ENCODE measurements around the gene TUBB4A. TPM values are rescaled to one million over a fixed set of nuclear protein-coding genes. Genes with fewer than 3 reads are reported as not detected.

Gene TUBB4A
- total RNA-seq, 1 donor from 2014 or later, result 47.8 TPM

GRCh38 chr19:6455924-6456323 is 46.2 kb downstream of the TUBB4A start:
- DNase-seq (ENCODE audit: low spot score) (no peak), ATAC-seq (no peak)
- intact Hi-C loops (cut with DNase I), result loop anchor here (2.0 kb wide), 1 partner anchor 29 kb away; no protein-coding TSS in a partner anchor

- DNase-seq (ENCODE audit: low spot score), result no peak
- no peak for ATAC-seq
- intact Hi-C loops (cut with DNase I), result no loop called here
These were observed 48.1 kb downstream of the TUBB4A start for GRCh38 chr19:6453951-6454565.

GRCh38 chr19:6452899-6453298 is 49.2 kb downstream of the TUBB4A start:
- intact Hi-C loops (cut with DNase I), result no loop called here
- DNase-seq (ENCODE audit: low spot score) (no peak), ATAC-seq (no peak)

GRCh38 chr19:6452223-6452614 is 49.9 kb downstream of the TUBB4A start:
- intact Hi-C loops (cut with DNase I), result no loop called here
- ATAC-seq (no peak), DNase-seq (ENCODE audit: low spot score) (no peak)

DNA sequence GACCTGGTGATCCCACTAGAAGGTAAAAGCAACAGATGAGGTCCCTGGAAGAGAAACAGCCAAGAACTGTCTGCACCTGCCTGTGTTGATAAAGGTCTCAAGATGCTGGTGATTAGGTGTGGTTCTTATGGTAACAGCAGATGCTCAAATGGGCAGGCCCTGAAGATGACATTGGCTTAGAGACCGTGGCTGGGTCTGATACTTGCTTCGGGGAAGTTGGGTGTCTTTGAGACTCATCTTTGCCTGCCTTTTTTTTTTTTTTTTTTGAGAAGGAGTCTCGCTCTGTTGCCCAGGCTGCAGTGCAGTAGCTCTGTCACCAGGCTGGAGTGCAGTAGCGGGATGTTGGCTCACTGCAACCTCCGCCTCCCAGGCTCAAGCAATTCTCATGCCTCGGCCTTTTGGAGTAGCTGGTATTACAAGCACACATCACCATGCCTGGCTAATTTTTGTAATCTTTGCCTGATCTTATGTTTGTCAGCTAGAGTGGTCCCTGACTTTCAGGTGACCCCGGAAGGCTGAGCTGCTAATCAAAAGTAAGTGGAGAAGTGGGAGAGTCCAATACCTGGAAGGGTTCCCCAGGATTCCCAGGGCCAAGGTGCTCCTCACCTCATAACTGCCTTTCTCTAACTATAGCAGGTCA is 50.4 kb downstream of the TUBB4A start:
- no peak for DNase-seq (ENCODE audit: low spot score)
- intact Hi-C loops (cut with DNase I), result no loop called here

DNA sequence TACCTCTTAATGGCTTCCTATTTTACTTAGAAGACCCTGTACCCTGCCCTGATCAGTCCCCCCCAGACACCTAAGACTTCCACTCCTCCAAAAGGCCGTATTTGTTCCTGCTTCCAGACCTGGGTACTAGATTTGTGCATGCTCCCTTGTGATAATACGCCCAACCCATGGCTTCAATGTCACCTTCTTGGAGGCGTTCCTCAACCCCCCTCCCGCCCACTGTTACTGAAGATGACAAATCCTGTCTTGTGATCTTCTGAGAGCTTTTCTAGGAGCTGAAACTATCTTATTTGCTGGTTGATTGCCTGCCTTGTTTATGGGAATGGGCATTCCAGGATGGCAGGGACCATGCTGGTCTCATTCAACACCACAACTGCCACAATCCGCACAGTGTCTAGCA is 51.9 kb downstream of the TUBB4A start:
- intact Hi-C loops (cut with DNase I), result no loop called here
- no peak for DNase-seq (ENCODE audit: low spot score)
- no peak for ATAC-seq

More for the DNA sequence above, 50.4 kb downstream of the TUBB4A start:
- no peak for ATAC-seq

GRCh38 chr19:6448045-6448444 is 54.1 kb downstream of the TUBB4A start:
- intact Hi-C loops (cut with DNase I), result no loop called here

GRCh38 chr19:6446452-6446851 is 55.7 kb downstream of the TUBB4A start:
- ATAC-seq (no peak), DNase-seq (ENCODE audit: low spot score) (no peak)
- intact Hi-C loops (cut with DNase I), result no loop called here

More at GRCh38 chr19:6448045-6448444, 54.1 kb downstream of the TUBB4A start:
- DNase-seq (ENCODE audit: low spot score) (no peak), ATAC-seq (no peak)

Other genes starting within 250 kb of the TUBB4A start
- 72.5 TPM for gene MLLT1, start 222.3 kb downstream of the TUBB4A start, total RNA-seq
- gene ACER1, start 168.7 kb downstream of the TUBB4A start, total RNA-seq, result not detected
- 43.8 TPM for gene CLPP, start 140.8 kb downstream of the TUBB4A start, total RNA-seq
- 55.6 TPM for gene ALKBH7, start 129.5 kb downstream of the TUBB4A start, total RNA-seq
- 2.1 TPM for gene PSPN, start 126.4 kb downstream of the TUBB4A start, total RNA-seq
- 44.7 TPM for gene GTF2F1, start 109.1 kb downstream of the TUBB4A start, total RNA-seq
- 161 TPM for gene KHSRP, start 77.5 kb downstream of the TUBB4A start, total RNA-seq
- gene SLC25A41, start 68.5 kb downstream of the TUBB4A start, total RNA-seq, result 0.27 TPM
- 61.9 TPM for gene SLC25A23, start 42.5 kb downstream of the TUBB4A start, total RNA-seq
- gene CRB3, start 38.0 kb downstream of the TUBB4A start, total RNA-seq, result not detected
- 5.5 TPM for gene DENND1C, start 20.5 kb downstream of the TUBB4A start, total RNA-seq
- 0.62 TPM for gene TNFSF9, start 28.7 kb upstream of the TUBB4A start, total RNA-seq
- not detected for gene CD70, start 88.8 kb upstream of the TUBB4A start, total RNA-seq
- gene TNFSF14, start 167.9 kb upstream of the TUBB4A start, total RNA-seq, result 9.8 TPM
- 971 TPM for gene C3, start 218.3 kb upstream of the TUBB4A start, total RNA-seq
- 64.1 TPM for gene GPR108, start 235.3 kb upstream of the TUBB4A start, total RNA-seq
- gene TRIP10, start 237.4 kb upstream of the TUBB4A start, total RNA-seq, result 131 TPM

All from sciatic nerve (tissue), 2 donors.